HepG2 (cell line): Measurements from ENCODE around the gene IGLON5. TPM values are rescaled to one million over a fixed set of nuclear protein-coding genes. Genes with fewer than 3 reads are reported as not detected.

ENCODE experiments used
- ARNT ChIP-seq: fragments of 450-650 bp; IDR thresholded peaks from 2 replicates; pipeline ENCODE4 v1.6.1; 2017
- ATF2 ChIP-seq: sonication (generic); formaldehyde crosslinking; IDR thresholded peaks from 2 replicates; pipeline ENCODE4 v1.4.0; 2020; ENCODE audit warnings: missing genetic modification reagents
- BCL3 ChIP-seq: sonication (generic); formaldehyde crosslinking; IDR thresholded peaks from 2 replicates; pipeline ENCODE4 v1.5.1; 2020; ENCODE audit warnings: mild to moderate bottlenecking, missing genetic modification reagents, moderate library complexity
- BRF2 ChIP-seq: sonication (generic); formaldehyde crosslinking; IDR thresholded peaks from 2 replicates; pipeline ENCODE4 v1.8.1; 2022; ENCODE audit warnings: mild to moderate bottlenecking, missing genetic modification reagents
- CCAR2 ChIP-seq: fragments of 200-400 bp; formaldehyde crosslinking; optimal IDR thresholded peaks from 2 replicates; pipeline ENCODE3; 2018; ENCODE audit warnings: low read depth, mild to moderate bottlenecking, low read length, moderate library complexity
- CENPT ChIP-seq: sonication (generic); formaldehyde crosslinking; IDR thresholded peaks from 2 replicates; pipeline ENCODE4 v1.8.0; 2022; ENCODE audit warnings: low read depth, mild to moderate bottlenecking, moderate library complexity, missing genetic modification reagents
- CREBL2 ChIP-seq: sonication (generic); formaldehyde crosslinking; IDR thresholded peaks from 2 replicates; pipeline ENCODE4 v1.8.1; 2023; ENCODE audit warnings: missing genetic modification reagents, mild to moderate bottlenecking, borderline replicate concordance
- E2F1 ChIP-seq: sonication (generic); formaldehyde crosslinking; IDR thresholded peaks from 2 replicates; pipeline ENCODE4 v1.5.0; 2020; ENCODE audit warnings: missing genetic modification reagents
- FLYWCH1 ChIP-seq: sonication (generic); formaldehyde crosslinking; IDR thresholded peaks from 2 replicates; pipeline ENCODE4 v1.8.1; 2023; ENCODE audit warnings: mild to moderate bottlenecking, missing genetic modification reagents
- GZF1 ChIP-seq: sonication (generic); formaldehyde crosslinking; IDR thresholded peaks from 2 replicates; pipeline ENCODE4 v1.5.1; 2020; ENCODE audit warnings: mild to moderate bottlenecking, missing genetic modification reagents
- MIXL1 ChIP-seq: IDR thresholded peaks from 2 replicates; pipeline ENCODE4 v1.6.1; 2016
- MTA1 ChIP-seq: sonication (generic); formaldehyde crosslinking; IDR thresholded peaks from 2 replicates; pipeline ENCODE4 v1.4.0; 2020; ENCODE audit warnings: missing genetic modification reagents, mild to moderate bottlenecking, borderline replicate concordance
- NR2F6 ChIP-seq, 2 experiments: IDR thresholded peaks; 2 replicates each; pipeline ENCODE4 v1.6.1; 2016; ENCODE audit warnings: antibody characterized with exemption in 1 of 2, mild to moderate bottlenecking in 1 of 2
- SATB2 ChIP-seq: sonication (generic); formaldehyde crosslinking; IDR thresholded peaks from 2 replicates; pipeline ENCODE4 v1.5.0; 2020; ENCODE audit warnings: missing genetic modification reagents
- SMAD9 ChIP-seq: sonication (generic); formaldehyde crosslinking; IDR thresholded peaks from 2 replicates; pipeline ENCODE4 v1.5.1; 2020; ENCODE audit warnings: mild to moderate bottlenecking, missing genetic modification reagents
- YY1 ChIP-seq: IDR thresholded peaks from 2 replicates; pipeline ENCODE4 v1.6.1; 2011; ENCODE audit warnings: low read length, low read depth, moderate library complexity, mild to moderate bottlenecking; ENCODE audit not compliant: insufficient read depth, insufficient replicate concordance
- ZC3H4 ChIP-seq: sonication (generic); formaldehyde crosslinking; IDR thresholded peaks from 2 replicates; pipeline ENCODE4 v1.4.0; 2020; ENCODE audit warnings: missing genetic modification reagents, borderline replicate concordance
- ZMYM2 ChIP-seq: sonication (generic); formaldehyde crosslinking; IDR thresholded peaks from 2 replicates; pipeline ENCODE4 v1.8.0; 2022; ENCODE audit warnings: mild to moderate bottlenecking, missing genetic modification reagents
- ZNF552 ChIP-seq: sonication (generic); formaldehyde crosslinking; IDR thresholded peaks from 2 replicates; pipeline ENCODE4 v1.9.0; 2022; ENCODE audit warnings: missing genetic modification reagents, mild to moderate bottlenecking, borderline replicate concordance
- ZNF768 ChIP-seq: sonication (generic); formaldehyde crosslinking; IDR thresholded peaks from 2 replicates; pipeline ENCODE4 v1.4.0; 2020; ENCODE audit warnings: missing genetic modification reagents
- ZNF777 ChIP-seq: sonication (generic); formaldehyde crosslinking; IDR thresholded peaks from 2 replicates; pipeline ENCODE4 v1.4.0; 2020; ENCODE audit warnings: missing genetic modification reagents
- ZNF790 ChIP-seq: sonication (generic); formaldehyde crosslinking; IDR thresholded peaks from 2 replicates; pipeline ENCODE4 v1.8.0; 2022; ENCODE audit warnings: missing genetic modification reagents, mild to moderate bottlenecking, borderline replicate concordance
- ZNF850 ChIP-seq: sonication (generic); formaldehyde crosslinking; conservative IDR thresholded peaks from 2 replicates; pipeline ENCODE4 v1.9.0; 2021; ENCODE audit warnings: mild to moderate bottlenecking, missing genetic modification reagents
- ZSCAN29 ChIP-seq: sonication (generic); formaldehyde crosslinking; conservative IDR thresholded peaks from 2 replicates; pipeline ENCODE4 v1.4.0; 2020; ENCODE audit warnings: mild to moderate bottlenecking, missing genetic modification reagents
- polyA plus RNA-seq, 8 experiments: library from polyadenylated mRNA; depleted of rRNA in 3 of 8; stranded (reverse) in 7 of 8; unstranded in 1 of 8; fragments of >200 nt; fragmentation: Illumina TruSeq in 4 of 8; extraction: Trizol in 4 of 8; gene quantifications; 2 replicates each; pipeline versions ENCODE4 v1.2.1 to v1.2.3, GENCODE V29; 2011 to 2016; ENCODE audit warnings: low read depth in 4 of 8, missing spikeins in 1 of 8, mixed read lengths in 1 of 8; ENCODE audit not compliant: insufficient read depth in 1 of 8
- total RNA-seq, 5 experiments: library from RNA; depleted of rRNA; stranded (reverse); fragments of >200 nt; fragmentation: Illumina TruSeq; extraction: Trizol; gene quantifications; 2 replicates each; pipeline ENCODE4 v1.2.3, GENCODE V29; 2016; ENCODE audit warnings: low read depth in 1 of 5

The IGLON5 gene
- total and polyA plus RNA-seq, 2 of the 13 experiments (the other 11 are each of a cell fraction or from before 2014, with no cell fraction given) = 0.04 to 5.7 TPM

GRCh38 chr19:51367565-51368365 is 56.3 kb downstream of the IGLON5 start (continued):
- TF ChIP-seq ZSCAN29 (CRISPR knock-in tag) = no peak; the same call in 1 of the 2 replicates
- TF ChIP-seq ZNF768 (CRISPR knock-in tag) = peak; percentile 70
- no peak for TF ChIP-seq CCAR2
- TF ChIP-seq ZNF790 (CRISPR knock-in tag) = 0 out of 2 replicates have a peak, but pooled peaks have one; percentile 51
- 0 out of 2 replicates have a peak, but pooled peaks have one; percentile 7 for TF ChIP-seq MIXL1 (CRISPR knock-in tag)
- no peak for TF ChIP-seq CREBL2 (CRISPR knock-in tag)
- 0 out of 2 replicates have a peak, but pooled peaks have one; percentile 7 for TF ChIP-seq ZMYM2 (CRISPR knock-in tag)
- peak; percentile 76; the same call in 1 of the 2 replicates for TF ChIP-seq SMAD9 (CRISPR knock-in tag)
- peak; percentile 42 for TF ChIP-seq CENPT (CRISPR knock-in tag)
- 0 out of 2 replicates have a peak, but pooled peaks have one; percentile 27 for TF ChIP-seq ZC3H4 (CRISPR knock-in tag)
- peak; percentile 74; the same call in 1 of the 2 replicates for TF ChIP-seq BCL3 (CRISPR knock-in tag)
- 0 out of 2 replicates have a peak, but pooled peaks have one; percentile 31 for TF ChIP-seq SATB2 (CRISPR knock-in tag)
- TF ChIP-seq ZNF552 (CRISPR knock-in tag) = peak; percentile 76; the same call in 1 of the 2 replicates
- no peak for TF ChIP-seq YY1
- no peak; the same call in 1 of the 2 replicates for TF ChIP-seq GZF1 (CRISPR knock-in tag)
- no peak for TF ChIP-seq ARNT
- TF ChIP-seq ZNF777 = peak; percentile 39; the same call in 1 of the 2 replicates
- TF ChIP-seq ZNF850 = no peak
- TF ChIP-seq FLYWCH1 (CRISPR knock-in tag) = no peak
- TF ChIP-seq NR2F6 (IDR thresholded peaks at IDR 0.05) = no peak
- TF ChIP-seq NR2F6 (CRISPR knock-in tag; IDR thresholded peaks at IDR 0.05) = peak; percentile 12
- TF ChIP-seq BRF2 = peak; percentile 39; the same call in 1 of the 2 replicates
- peak; percentile 39; the same call in 1 of the 2 replicates for TF ChIP-seq ATF2
- peak; percentile 15; the same call in 1 of the 2 replicates for TF ChIP-seq MTA1
- TF ChIP-seq E2F1 (CRISPR knock-in tag) = 0 out of 2 replicates have a peak, but pooled peaks have one; percentile 27
